KOPT-K1 (cell line): ENCODE data around the gene TRIM15.

ENCODE experiments used
- H3K27ac ChIP-seq: fragments of 200-600 bp; sonication (generic); 2 replicates; pipeline ENCODE4 v1.5.1; 2016; ENCODE audit warnings: antibody characterized with exemption, mild to moderate bottlenecking, low read depth, low read length; ENCODE audit not compliant: poor library complexity, severe bottlenecking
- H3K36me3 ChIP-seq: fragments of 200-600 bp; sonication (generic); 2 replicates; pipeline ENCODE4 v1.5.1; 2017; ENCODE audit warnings: antibody characterized with exemption, mild to moderate bottlenecking, low read length, moderate library complexity; ENCODE audit not compliant: insufficient read depth
- H3K9me3 ChIP-seq: fragments of 200-600 bp; sonication (generic); 2 replicates; pipeline ENCODE4 v1.5.1; 2017; ENCODE audit warnings: antibody characterized with exemption, low read length, mild to moderate bottlenecking; ENCODE audit not compliant: insufficient read depth, poor library complexity, severe bottlenecking

The TRIM15 gene

DNA sequence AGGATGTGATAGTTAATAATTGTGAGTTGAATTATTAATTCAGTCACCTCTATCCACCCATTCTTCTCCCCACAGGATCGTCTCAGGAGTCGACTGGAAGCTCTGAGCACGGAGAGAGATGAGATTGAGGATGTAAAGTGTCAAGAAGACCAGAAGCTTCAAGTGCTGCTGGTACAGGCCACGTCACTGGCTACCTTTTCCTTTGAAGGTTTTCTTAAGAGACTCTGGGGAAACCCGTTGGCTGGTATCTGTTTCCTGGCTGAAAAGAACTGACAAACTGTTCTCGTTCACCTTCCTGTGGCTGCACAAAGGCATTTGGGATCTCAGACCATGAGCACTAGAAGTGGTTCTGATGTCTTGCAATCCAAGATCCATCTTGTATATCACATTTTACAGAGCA lies 3.8 kb downstream of the TRIM15 start:
- Histone ChIP-seq H3K36me3 (no peaks in the 10 kb centered on the region), H3K9me3 (no peaks in the 10 kb centered on the region), H3K27ac (no peak overlapping the region)

DNA sequence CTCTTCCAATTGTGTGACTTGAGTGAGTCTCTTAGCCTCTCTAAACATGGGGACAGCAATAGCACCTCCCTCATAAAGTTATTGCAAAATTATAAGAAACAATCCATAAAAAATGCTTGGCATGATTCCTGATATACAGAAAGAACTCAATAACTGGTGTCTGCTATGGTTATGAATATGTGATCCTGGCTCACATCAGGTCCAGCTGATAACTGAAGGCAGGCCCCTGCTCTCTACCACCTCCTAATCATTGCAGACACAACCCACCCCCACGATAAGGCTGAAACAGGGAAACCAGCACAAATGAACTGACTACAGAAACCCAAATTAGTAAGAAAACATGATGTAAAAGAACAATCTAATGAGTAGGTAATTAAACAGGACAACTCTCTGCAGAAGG lies 5.4 kb downstream of the TRIM15 start:
- Histone ChIP-seq H3K9me3 (no peaks in the 10 kb centered on the region), H3K36me3 (no peaks in the 10 kb centered on the region), H3K27ac (no peak overlapping the region)

DNA sequence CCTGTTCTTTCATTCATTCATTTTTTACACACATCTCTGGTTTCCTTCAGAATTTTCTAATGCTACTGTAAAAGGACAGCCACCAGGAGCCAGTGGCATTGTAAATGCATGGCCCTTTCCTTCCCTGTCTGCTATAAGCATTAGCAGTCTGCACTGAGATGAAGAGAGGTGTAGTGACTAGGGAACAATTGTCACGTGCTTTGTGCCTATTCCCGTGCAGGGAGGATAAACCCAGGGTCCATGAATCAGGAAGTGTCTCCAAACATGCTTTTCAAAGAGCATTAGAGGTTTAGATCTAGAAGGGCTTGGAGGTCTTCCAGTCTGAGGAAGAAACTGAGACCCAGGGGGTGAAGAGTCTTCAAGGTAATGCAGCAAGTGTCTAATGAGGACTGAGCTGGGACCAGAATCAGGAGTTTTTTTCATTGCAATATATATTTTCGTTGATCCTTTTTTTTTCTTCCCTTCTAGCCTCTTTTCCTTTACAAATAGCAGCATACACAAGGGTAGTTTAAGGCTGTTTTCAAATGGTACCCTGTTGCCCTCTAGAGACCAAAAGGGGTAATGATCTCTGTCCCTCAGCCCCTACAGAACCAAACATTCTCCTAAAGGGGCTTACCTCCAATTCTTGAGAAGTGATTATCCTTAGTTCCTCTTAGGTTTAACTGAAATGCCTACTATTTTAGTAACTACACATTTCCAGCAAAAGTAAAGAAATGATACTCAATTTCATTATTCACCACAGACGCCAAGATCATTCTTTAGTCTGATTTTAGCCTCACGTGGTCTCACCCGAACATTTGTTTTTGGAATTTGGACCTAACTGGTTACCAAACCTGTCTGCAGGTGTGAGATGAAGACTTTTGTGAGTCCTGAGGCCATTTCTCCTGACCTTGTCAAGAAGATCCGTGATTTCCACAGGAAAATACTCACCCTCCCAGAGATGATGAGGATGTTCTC lies 6.6 kb downstream of the TRIM15 start:
- H3K27ac ChIP-seq, result no peak overlapping the region
- no peaks in the 10 kb centered on the region for H3K9me3 ChIP-seq
- no peaks in the 10 kb centered on the region for H3K36me3 ChIP-seq

DNA sequence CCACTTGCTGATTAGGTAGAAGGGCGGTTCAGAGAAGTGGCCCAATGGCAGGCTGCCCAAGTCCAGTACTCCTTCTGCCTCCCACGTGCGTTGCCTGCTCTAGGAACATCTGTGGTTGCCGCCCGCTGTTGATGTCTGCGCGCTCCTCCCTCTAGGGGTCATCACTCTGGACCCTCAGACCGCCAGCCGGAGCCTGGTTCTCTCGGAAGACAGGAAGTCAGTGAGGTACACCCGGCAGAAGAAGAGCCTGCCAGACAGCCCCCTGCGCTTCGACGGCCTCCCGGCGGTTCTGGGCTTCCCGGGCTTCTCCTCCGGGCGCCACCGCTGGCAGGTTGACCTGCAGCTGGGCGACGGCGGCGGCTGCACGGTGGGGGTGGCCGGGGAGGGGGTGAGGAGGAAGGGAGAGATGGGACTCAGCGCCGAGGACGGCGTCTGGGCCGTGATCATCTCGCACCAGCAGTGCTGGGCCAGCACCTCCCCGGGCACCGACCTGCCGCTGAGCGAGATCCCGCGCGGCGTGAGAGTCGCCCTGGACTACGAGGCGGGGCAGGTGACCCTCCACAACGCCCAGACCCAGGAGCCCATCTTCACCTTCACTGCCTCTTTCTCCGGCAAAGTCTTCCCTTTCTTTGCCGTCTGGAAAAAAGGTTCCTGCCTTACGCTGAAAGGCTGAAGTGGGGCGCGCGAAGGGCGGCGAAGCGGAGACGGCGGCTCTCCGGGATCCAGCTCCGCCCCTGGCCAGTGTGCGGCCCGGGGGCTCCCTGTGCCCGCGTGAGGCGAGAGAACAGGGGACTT lies 8.5 kb downstream of the TRIM15 start:
- Histone ChIP-seq H3K36me3 (no peaks in the 10 kb centered on the region), H3K27ac (no peak overlapping the region), H3K9me3 (no peaks in the 10 kb centered on the region)

DNA sequence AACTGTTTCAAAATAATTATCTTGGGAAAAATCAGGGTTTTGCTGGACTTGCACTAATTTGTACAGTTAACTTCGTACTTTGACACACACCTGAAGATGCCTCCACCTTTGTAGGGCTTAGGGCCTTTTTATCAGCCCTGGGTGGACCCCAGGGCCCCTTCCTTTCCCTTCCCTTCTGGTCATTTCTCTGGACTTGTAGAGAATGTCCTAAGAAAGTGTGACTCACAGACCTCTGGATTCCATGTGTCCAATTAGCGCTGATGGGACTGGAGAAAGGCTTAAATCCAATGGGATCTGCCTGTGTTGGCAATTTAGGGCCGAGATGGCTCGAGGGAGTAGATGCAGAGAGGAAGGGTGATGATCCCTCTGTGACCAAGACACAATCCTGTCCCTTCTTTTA lies 9.3 kb downstream of the TRIM15 start:
- H3K36me3 ChIP-seq, result no peaks in the 10 kb centered on the region

DNA sequence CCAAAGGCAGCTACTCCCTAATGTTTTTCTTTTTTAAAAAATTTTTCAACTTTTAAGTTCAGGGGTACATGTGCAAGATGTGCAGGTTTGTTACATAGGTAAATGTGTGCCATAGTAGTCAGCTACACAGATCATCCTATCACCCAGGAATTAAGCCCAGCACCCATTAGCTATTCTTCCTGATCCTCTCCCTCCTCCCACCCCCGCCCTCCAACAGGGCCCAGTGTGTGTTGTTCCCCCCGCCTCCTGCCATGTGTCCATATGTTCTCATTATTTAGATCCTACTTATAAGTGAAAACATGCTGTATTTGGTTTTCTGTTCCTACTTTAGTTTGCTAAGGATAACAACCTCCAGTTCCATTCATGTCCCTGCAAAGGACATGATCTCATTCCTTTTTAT lies 12.4 kb downstream of the TRIM15 start:
- no peak overlapping the region for H3K27ac ChIP-seq
- no peaks in the 10 kb centered on the region for H3K36me3 ChIP-seq
- peaks cover 15% of the 10 kb centered on the region for H3K9me3 ChIP-seq

More for the DNA sequence above, 9.3 kb downstream of the TRIM15 start:
- H3K9me3 ChIP-seq, result no peaks in the 10 kb centered on the region
- H3K27ac ChIP-seq, result no peak overlapping the region

DNA sequence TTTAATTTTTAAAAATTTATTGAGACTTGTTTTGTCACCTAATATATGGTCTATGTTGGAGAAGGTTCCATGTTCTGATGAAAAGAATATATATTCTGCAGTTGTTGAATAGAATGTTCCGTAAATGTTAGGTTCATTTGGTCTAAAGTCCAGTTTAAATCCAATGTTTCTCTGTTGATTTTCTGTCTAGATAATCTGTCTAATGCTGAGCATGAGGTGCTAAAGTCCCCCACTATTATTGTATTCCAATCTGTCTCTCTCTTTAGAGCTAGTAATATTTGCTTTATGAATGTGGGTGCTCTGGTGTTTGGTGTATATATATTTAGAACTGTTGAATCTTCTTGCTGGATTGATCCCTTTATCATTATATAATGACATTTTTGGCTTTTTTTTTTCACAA lies 15.5 kb downstream of the TRIM15 start:
- Histone ChIP-seq H3K36me3 (no peaks in the 10 kb centered on the region), H3K27ac (no peak overlapping the region), H3K9me3 (peaks cover 22% of the 10 kb centered on the region)

DNA sequence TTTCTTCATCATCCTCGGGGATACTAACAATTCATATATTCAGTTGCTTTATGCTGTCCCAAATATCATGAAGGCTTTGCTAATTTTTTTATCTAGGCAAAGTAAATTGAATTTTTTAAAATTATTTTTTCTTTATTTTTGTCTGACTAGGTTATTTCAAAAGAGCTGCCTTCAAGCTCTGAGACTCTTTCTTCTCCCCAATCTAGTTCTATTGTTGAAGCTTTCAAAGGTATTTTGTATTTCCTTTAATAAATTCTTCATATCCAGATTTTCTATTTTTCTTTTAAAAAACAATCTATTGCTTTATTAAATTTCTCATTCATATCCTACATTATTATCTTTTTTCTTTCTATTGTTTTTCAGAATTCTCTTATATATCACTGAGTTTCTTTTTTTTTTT lies 16.8 kb downstream of the TRIM15 start:
- Histone ChIP-seq H3K36me3 (peaks cover 10% of the 10 kb centered on the region; the same call in 1 of the 2 replicates), H3K27ac (no peak overlapping the region), H3K9me3 (peaks cover 22% of the 10 kb centered on the region)

DNA sequence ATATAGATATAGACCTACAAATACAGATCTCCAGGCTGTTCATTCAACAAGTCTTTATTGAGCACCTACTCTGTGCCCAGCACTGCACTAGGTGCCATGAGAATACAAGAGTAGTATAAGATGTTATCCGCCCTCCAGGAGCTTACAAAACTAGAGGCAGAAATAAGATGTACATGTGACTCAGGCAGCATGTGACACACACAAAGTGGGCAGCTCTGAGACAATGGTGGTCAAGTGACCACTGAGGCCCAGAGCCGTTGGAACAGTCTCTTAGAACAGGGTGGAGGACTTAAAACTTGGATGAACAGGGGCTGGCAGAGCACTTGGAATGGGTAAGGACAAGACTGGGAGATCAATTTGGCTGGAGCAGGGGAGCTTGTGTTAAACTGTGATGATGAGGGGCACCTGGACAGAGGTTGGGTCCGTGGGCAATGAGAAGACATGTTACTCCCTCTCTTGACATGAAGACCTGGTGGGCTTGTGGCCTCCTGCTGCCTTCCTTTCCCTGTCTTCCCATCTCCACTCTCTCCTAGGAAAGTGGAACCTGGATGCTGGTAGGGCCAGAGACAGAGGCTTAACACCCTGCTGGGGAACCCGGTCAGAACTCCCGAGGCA lies 21.2 kb downstream of the TRIM15 start:
- H3K9me3 ChIP-seq, result peaks cover 15% of the 10 kb centered on the region
- peaks cover 50% of the 10 kb centered on the region for H3K36me3 ChIP-seq
- no peak overlapping the region for H3K27ac ChIP-seq

DNA sequence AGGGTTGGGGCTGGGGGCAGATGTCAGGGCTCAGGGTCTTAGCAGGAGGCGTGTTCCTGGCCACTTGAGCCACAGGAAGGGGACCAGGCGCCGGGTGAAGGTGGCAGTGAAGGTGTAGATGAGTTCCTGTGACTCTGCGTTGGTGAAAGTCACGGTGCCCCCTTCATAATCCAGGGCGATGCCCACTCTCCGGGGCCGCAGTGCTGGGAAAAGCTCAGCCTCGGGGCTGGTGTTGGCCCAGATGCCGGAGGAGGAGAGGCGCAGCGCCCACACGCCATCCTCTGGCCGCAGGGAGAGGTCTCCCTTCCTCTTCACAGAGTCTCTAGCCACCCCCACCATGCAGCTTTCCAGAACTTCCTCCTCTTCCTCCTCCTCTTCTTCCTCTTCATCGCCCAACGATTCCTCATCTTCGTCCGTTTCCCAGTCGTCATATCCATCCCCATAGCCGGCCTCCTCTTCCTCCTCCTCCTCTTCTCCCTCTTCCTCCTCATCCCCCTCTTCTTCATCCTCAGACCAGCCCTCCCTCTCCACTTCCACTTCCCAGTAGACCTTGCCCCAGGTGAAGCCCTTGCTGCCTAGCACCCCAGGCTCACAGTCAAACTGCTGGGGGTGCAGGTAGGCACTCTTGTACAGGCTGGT lies 22.6 kb downstream of the TRIM15 start:
- no peak overlapping the region for H3K27ac ChIP-seq
- peaks cover 64% of the 10 kb centered on the region for H3K36me3 ChIP-seq
- peaks cover 5% of the 10 kb centered on the region for H3K9me3 ChIP-seq

DNA sequence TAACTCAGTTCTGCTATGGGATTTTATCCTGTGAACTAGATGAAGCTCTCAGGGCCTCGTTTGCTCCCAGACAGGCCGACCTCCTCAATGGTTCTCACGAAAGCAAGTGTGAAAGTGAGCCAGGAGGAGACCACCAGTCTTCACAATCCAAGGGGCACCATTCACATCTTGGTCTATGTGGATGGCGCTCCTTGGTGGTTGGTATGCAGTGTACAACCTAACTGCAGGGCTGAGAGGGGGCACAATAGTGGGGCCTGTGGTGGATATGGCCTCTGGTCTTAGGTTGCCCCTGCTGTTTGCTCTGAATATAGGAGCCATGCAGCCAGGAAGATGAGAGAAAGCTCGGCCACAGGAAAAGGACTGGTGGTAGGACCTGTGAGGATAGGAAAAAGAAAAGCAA lies 25.2 kb downstream of the TRIM15 start:
- Histone ChIP-seq H3K27ac (no peak overlapping the region), H3K9me3 (no peaks in the 10 kb centered on the region), H3K36me3 (peaks cover 86% of the 10 kb centered on the region)

DNA sequence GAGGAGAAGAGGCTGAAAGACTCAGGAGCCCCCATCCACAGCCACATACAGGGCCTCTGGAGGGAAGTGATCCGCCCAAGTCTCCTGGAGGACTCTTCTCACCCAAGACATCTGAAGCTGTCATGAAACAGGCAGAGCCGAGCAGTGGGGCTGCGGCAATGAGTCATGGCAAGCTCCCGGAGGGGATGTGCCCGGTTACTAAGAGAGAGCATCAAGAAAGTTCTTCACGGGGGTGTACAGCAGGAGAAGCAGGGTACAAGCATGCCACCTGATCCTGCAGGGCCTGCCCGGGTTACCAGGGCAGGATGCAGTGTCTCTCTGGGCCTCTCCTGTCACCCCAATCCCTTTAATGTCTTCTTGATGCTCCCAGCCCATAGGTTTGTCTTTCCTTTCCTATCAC lies 28.7 kb downstream of the TRIM15 start:
- Histone ChIP-seq H3K27ac (no peak overlapping the region), H3K36me3 (peaks cover 92% of the 10 kb centered on the region), H3K9me3 (no peaks in the 10 kb centered on the region)

DNA sequence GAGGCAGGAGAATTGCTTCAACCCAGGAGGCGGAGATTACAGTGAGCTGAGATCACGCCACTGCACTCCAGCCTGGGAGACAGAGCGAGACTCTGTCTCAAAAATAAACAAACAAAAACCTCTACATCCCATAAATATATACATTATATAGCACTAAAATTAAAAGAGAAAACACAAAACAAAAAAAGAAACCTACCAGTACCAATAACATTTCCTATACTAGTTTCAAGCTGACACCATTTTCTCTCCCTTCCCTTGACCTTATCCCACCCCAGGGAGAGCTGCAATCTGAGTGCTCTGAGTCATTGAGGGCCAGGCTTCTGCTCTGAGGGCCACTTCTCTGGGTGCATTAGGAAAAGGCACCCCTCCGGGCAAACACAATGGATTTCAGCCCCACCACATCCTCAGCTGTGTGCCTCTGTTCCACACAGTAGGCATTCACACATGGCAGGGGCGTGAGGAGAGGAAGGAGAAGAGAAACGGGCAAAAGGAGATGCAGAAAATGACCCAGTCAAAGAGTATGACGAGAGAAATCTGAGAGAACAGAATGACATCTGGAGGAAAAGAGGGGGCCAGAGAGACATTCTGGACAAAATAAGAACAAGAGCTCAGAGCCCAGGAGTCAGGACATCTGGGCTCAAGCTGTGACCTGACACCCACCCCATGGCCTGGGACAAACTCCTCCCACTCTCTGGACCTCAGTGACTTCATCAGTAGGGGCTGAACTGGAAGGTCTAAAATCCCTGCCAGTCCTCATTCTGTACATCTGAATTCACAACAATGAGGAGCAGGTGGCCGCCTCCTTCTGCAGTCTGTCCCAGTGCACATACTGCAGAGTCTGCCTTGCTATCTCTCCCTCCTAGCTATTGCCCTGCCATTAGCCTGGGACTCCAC lies 31.7 kb downstream of the TRIM15 start:
- H3K36me3 ChIP-seq, result peaks cover 96% of the 10 kb centered on the region
- H3K9me3 ChIP-seq, result no peaks in the 10 kb centered on the region
- H3K27ac ChIP-seq, result no peak overlapping the region

DNA sequence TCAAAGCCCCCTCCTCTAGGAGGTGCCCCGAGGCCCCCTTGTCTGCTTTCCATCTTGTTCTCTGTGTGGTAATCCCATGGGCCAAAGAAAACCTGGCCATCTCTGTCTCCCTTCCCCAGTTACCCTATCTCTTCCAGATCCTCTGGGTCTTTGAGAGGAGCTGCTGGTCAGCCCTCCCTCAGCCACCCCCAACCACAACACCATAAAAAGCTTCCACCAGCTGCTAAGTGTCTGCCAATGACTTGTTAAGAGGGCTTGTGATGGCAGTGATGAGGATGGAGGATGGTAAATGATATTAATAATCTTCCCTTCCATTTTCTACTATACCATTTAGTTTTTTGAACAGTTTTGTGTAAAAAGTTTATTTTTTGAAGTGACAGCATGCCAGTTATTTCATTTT lies 32.6 kb downstream of the TRIM15 start:
- H3K36me3 ChIP-seq, result peaks cover 96% of the 10 kb centered on the region
- no peak overlapping the region for H3K27ac ChIP-seq
- H3K9me3 ChIP-seq, result no peaks in the 10 kb centered on the region
